Neural cell (in vitro differentiated cells): ENCODE data around the gene NSMF. TPM values are rescaled to one million over a fixed set of nuclear protein-coding genes. Genes with fewer than 3 reads are reported as not detected.

Experiments used
- H2AFZ ChIP-seq: fragments of 200-600, 300-800 bp; sonication (generic), shearing (Covaris generic); 2 replicates; pipeline ENCODE4 v1.6.0; 2014; ENCODE audit warnings: low read depth, mild to moderate bottlenecking, antibody characterized with exemption, low read length, moderate library complexity
- H3F3A ChIP-seq: fragments of 200-600 bp; shearing (Covaris generic); 2 replicates; pipeline ENCODE4 v1.6.1; 2016; ENCODE audit warnings: mild to moderate bottlenecking, moderate library complexity, mixed read lengths, antibody characterized with exemption, low read length; ENCODE audit not compliant: insufficient read depth, poor library complexity, severe bottlenecking
- H3K27ac ChIP-seq: fragments of 200-600, 300-800 bp; sonication (generic), shearing (Covaris generic); 2 replicates; pipeline ENCODE4 v1.5.1; 2014; ENCODE audit warnings: mild to moderate bottlenecking, low read length, moderate library complexity
- H3K27me3 ChIP-seq: fragments of 300-800, 200-600 bp; sonication (generic), shearing (Covaris generic); 2 replicates; pipeline ENCODE4 v1.6.0; 2014; ENCODE audit warnings: mild to moderate bottlenecking, low read depth, low read length, moderate library complexity; ENCODE audit not compliant: insufficient read depth
- H3K36me3 ChIP-seq: fragments of 300-800, 200-600 bp; sonication (generic), shearing (Covaris generic); 2 replicates; pipeline ENCODE4 v1.5.1; 2014; ENCODE audit warnings: mild to moderate bottlenecking, antibody characterized with exemption, low read length, moderate library complexity; ENCODE audit not compliant: insufficient read depth
- H3K4me2 ChIP-seq: fragments of 300-800, 200-600 bp; sonication (generic), shearing (Covaris generic); 2 replicates; pipeline ENCODE4 v1.6.0; 2014; ENCODE audit warnings: mild to moderate bottlenecking, low read length
- H3K4me3 ChIP-seq: fragments of 300-800, 200-600 bp; sonication (generic), shearing (Covaris generic); 2 replicates; pipeline ENCODE4 v1.5.1; 2014; ENCODE audit warnings: mild to moderate bottlenecking, low read length, moderate library complexity
- H3K79me2 ChIP-seq: fragments of 200-600 bp; shearing (Covaris generic); replicated peaks from 2 replicates; pipeline ENCODE4 v1.6.0; 2014; ENCODE audit warnings: mild to moderate bottlenecking, low read length, moderate library complexity; ENCODE audit not compliant: insufficient read depth
- H3K9ac ChIP-seq: fragments of 300-800, 200-600 bp; sonication (generic), shearing (Covaris generic); 2 replicates; pipeline ENCODE4 v1.6.1; 2016; ENCODE audit warnings: mild to moderate bottlenecking, low read length, mixed read lengths
- H3K9me2 ChIP-seq: fragments of 200-600 bp; shearing (Covaris generic); 2 replicates; pipeline ENCODE4 v1.6.1; 2016; ENCODE audit warnings: mild to moderate bottlenecking, low read length, mixed read lengths; ENCODE audit not compliant: insufficient read depth
- H3K9me3 ChIP-seq: fragments of 200-600, 300-800 bp; sonication (generic), shearing (Covaris generic); 2 replicates; pipeline ENCODE4 v1.6.1; 2016; ENCODE audit warnings: mild to moderate bottlenecking, mixed run types, low read length, moderate library complexity, mixed read lengths
- H4K20me1 ChIP-seq: fragments of 200-600 bp; shearing (Covaris generic); 2 replicates; pipeline ENCODE4 v1.6.1; 2016; ENCODE audit warnings: mild to moderate bottlenecking, mixed run types; ENCODE audit not compliant: insufficient read depth
- EP300 ChIP-seq: fragments of 450-650 bp; conservative IDR thresholded peaks from 2 replicates; pipeline ENCODE4 v1.6.1; 2014; ENCODE audit warnings: antibody characterized with exemption, mild to moderate bottlenecking, moderate library complexity; ENCODE audit not compliant: poor library complexity, severe bottlenecking
- EZH2 ChIP-seq: fragments of 200-600, 300-800 bp; shearing (Covaris generic), sonication (generic); IDR thresholded peaks from 2 replicates; pipeline ENCODE4 v1.6.1; 2014; ENCODE audit warnings: antibody characterized with exemption, low read length, borderline replicate concordance, mild to moderate bottlenecking; ENCODE audit not compliant: insufficient read depth, poor library complexity, severe bottlenecking
- MXI1 ChIP-seq: fragments of 450-650 bp; conservative IDR thresholded peaks from 2 replicates; pipeline ENCODE4 v1.6.1; 2014; ENCODE audit warnings: antibody characterized with exemption, mild to moderate bottlenecking; ENCODE audit not compliant: poor library complexity, severe bottlenecking
- POLR2AphosphoS5 ChIP-seq: IDR thresholded peaks from 2 replicates; pipeline ENCODE4 v1.6.1; 2012
- RAD21 ChIP-seq: fragments of 450-650 bp; conservative IDR thresholded peaks from 2 replicates; pipeline ENCODE4 v1.6.1; 2014; ENCODE audit warnings: antibody characterized with exemption, mild to moderate bottlenecking, moderate library complexity
- SMC3 ChIP-seq: fragments of 450-650 bp; conservative IDR thresholded peaks from 2 replicates; pipeline ENCODE4 v1.6.1; 2014; ENCODE audit warnings: antibody characterized with exemption, mild to moderate bottlenecking, moderate library complexity; ENCODE audit not compliant: poor library complexity
- TAF1 ChIP-seq: IDR thresholded peaks from 2 replicates; pipeline ENCODE4 v1.6.1; 2012; ENCODE audit warnings: low read depth
- polyA plus RNA-seq: library from polyadenylated mRNA; depleted of rRNA; stranded (reverse); fragments of >200 nt; gene quantifications from 2 replicates; pipeline ENCODE4 v1.2.3, GENCODE V29; 2014
- TF ChIP-seq, protein P1 (sequence below): fragments of 450-650 bp; IDR thresholded peaks from 2 replicates; pipeline ENCODE4 v1.5.1; 2014; ENCODE audit warnings: antibody characterized with exemption, mild to moderate bottlenecking, moderate library complexity; ENCODE audit not compliant: poor library complexity, severe bottlenecking
- TF ChIP-seq, protein P2 (sequence below): IDR thresholded peaks from 2 replicates; pipeline ENCODE4 v1.6.1; 2012; ENCODE audit warnings: borderline replicate concordance

Gene NSMF
- polyA plus RNA-seq, 1 donor from 2014 or later = 51.2 TPM

DNA sequence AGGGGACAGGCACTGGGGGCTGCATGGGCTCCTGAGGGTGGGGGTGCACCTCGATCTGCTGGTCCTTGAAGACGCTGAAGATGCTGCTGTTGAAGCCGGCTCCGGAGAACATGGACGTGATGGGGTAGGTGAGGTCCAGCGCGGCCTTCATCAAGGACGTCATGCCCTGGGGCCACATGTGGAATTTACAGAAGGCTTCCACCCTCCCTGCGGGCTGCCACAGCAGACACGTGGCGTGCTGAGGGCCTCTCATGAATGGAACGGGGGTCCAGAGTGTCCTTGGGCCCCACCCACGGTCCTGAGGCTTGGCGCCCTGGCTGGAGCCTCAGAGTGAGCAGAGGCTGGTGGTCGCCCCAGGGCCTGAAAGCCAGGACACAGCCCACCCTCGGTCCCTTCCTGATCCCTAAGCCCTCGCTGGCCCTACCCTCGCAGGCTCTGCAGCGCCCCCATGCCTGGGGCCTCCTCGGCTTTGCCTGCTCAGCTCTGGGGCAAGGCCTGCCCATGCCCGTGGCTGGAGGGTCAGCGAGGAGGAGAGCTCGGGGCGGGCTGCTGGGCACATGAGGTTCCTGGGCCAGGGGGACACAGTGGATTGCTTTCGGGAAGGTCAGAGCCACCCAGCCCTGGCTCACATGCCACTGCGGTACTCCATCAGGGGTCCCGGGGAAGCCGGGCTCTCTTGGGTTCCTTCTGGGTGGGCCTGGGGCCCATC, 5.3 kb upstream of the NSMF start:
- no peaks in the 10 kb centered on the region for H3K79me2 ChIP-seq
- no peak overlapping the region for H3K9ac ChIP-seq
- H3F3A ChIP-seq = no peaks in the 10 kb centered on the region
- no peaks in the 10 kb centered on the region for H3K27me3 ChIP-seq
- TF ChIP-seq EP300 (no peak), MXI1 (no peak), SMC3 (no peak), POLR2AphosphoS5 (no peak), TAF1 (no peak), EZH2 (no peak), RAD21 (no peak)
- TF ChIP-seq, protein P1, sequence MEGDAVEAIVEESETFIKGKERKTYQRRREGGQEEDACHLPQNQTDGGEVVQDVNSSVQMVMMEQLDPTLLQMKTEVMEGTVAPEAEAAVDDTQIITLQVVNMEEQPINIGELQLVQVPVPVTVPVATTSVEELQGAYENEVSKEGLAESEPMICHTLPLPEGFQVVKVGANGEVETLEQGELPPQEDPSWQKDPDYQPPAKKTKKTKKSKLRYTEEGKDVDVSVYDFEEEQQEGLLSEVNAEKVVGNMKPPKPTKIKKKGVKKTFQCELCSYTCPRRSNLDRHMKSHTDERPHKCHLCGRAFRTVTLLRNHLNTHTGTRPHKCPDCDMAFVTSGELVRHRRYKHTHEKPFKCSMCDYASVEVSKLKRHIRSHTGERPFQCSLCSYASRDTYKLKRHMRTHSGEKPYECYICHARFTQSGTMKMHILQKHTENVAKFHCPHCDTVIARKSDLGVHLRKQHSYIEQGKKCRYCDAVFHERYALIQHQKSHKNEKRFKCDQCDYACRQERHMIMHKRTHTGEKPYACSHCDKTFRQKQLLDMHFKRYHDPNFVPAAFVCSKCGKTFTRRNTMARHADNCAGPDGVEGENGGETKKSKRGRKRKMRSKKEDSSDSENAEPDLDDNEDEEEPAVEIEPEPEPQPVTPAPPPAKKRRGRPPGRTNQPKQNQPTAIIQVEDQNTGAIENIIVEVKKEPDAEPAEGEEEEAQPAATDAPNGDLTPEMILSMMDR = no peak
- TF ChIP-seq, protein P2, sequence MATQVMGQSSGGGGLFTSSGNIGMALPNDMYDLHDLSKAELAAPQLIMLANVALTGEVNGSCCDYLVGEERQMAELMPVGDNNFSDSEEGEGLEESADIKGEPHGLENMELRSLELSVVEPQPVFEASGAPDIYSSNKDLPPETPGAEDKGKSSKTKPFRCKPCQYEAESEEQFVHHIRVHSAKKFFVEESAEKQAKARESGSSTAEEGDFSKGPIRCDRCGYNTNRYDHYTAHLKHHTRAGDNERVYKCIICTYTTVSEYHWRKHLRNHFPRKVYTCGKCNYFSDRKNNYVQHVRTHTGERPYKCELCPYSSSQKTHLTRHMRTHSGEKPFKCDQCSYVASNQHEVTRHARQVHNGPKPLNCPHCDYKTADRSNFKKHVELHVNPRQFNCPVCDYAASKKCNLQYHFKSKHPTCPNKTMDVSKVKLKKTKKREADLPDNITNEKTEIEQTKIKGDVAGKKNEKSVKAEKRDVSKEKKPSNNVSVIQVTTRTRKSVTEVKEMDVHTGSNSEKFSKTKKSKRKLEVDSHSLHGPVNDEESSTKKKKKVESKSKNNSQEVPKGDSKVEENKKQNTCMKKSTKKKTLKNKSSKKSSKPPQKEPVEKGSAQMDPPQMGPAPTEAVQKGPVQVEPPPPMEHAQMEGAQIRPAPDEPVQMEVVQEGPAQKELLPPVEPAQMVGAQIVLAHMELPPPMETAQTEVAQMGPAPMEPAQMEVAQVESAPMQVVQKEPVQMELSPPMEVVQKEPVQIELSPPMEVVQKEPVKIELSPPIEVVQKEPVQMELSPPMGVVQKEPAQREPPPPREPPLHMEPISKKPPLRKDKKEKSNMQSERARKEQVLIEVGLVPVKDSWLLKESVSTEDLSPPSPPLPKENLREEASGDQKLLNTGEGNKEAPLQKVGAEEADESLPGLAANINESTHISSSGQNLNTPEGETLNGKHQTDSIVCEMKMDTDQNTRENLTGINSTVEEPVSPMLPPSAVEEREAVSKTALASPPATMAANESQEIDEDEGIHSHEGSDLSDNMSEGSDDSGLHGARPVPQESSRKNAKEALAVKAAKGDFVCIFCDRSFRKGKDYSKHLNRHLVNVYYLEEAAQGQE = no peak
- no peak overlapping the region for H3K27ac ChIP-seq
- H3K9me2 ChIP-seq = no peaks in the 10 kb centered on the region
- no peak overlapping the region for H3K4me3 ChIP-seq
- H3K36me3 ChIP-seq = no peaks in the 10 kb centered on the region
- H2AFZ ChIP-seq = no peak overlapping the region
- H4K20me1 ChIP-seq = no peaks in the 10 kb centered on the region
- no peaks in the 10 kb centered on the region for H3K9me3 ChIP-seq
- no peak overlapping the region for H3K4me2 ChIP-seq

DNA sequence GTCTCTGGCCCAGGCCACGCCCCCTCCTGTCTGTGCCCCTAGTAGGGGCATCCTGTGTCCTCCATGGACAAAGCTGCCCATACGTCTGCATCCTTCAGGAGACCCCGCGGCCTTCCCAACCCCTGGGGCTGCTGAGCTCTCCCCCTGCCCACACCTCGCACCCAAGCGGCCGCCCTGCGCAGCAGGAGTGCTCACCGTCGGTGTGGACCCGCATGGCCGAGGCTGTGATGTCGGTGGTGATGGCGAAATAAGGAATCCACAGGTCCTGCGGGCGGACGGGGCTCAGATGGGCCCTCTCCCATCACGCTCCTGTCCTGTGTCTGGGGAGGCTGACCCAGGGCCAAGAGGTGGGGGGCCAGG, 4.8 kb upstream of the NSMF start:
- Histone ChIP-seq H3K4me3 (no peak overlapping the region), H3K27me3 (no peaks in the 10 kb centered on the region), H3K4me2 (no peak overlapping the region), H3K79me2 (no peaks in the 10 kb centered on the region), H3K9ac (no peak overlapping the region), H4K20me1 (no peaks in the 10 kb centered on the region), H3K9me3 (no peaks in the 10 kb centered on the region), H3F3A (no peaks in the 10 kb centered on the region), H2AFZ (no peak overlapping the region), H3K36me3 (no peaks in the 10 kb centered on the region), H3K27ac (no peak overlapping the region), H3K9me2 (no peaks in the 10 kb centered on the region)
- TF ChIP-seq MXI1 = no peak
- TF ChIP-seq RAD21 = no peak
- TF ChIP-seq, protein P1 = no peak
- TF ChIP-seq TAF1 = no peak
- no peak for TF ChIP-seq EP300
- TF ChIP-seq, protein P2 = no peak
- TF ChIP-seq SMC3 = no peak
- no peak for TF ChIP-seq EZH2
- no peak for TF ChIP-seq POLR2AphosphoS5
